HepG2 (cell line): ENCODE measurements around the gene FBXW12. TPM values are rescaled to one million over a fixed set of nuclear protein-coding genes. Genes with fewer than 3 reads are reported as not detected.

Experiments used
- HMG20A ChIP-seq: IDR thresholded peaks from 2 replicates; pipeline ENCODE4 v1.6.1; 2016; ENCODE audit warnings: borderline replicate concordance
- MXD4 ChIP-seq: IDR thresholded peaks from 2 replicates; pipeline ENCODE4 v1.6.1; 2016; ENCODE audit warnings: mild to moderate bottlenecking, missing biosample characterization, missing genetic modification reagents
- NFE2L2 ChIP-seq: fragments of 150-350 bp; IDR thresholded peaks from 2 replicates; pipeline ENCODE4 v1.6.1; 2014; ENCODE audit warnings: low read length
- NR1H2 ChIP-seq: sonication (generic); formaldehyde crosslinking; IDR thresholded peaks from 2 replicates; pipeline ENCODE4 v1.8.1; 2022; ENCODE audit warnings: low read depth, missing genetic modification reagents, borderline replicate concordance
- RNF2 ChIP-seq: fragments of 450-650 bp; conservative IDR thresholded peaks from 2 replicates; pipeline ENCODE4 v1.6.1; 2016; ENCODE audit warnings: low read depth
- SNRNP70 ChIP-seq: fragments of 200-400 bp; formaldehyde crosslinking; IDR thresholded peaks from 2 replicates; pipeline ENCODE4 v1.6.1; 2017; ENCODE audit warnings: mild to moderate bottlenecking, low read depth, low read length, moderate library complexity
- ZFP36L1 ChIP-seq: sonication (generic); formaldehyde crosslinking; IDR thresholded peaks from 2 replicates; pipeline ENCODE4 v1.8.0; 2022; ENCODE audit warnings: mild to moderate bottlenecking, missing genetic modification reagents, moderate library complexity
- ZMYM4 ChIP-seq: sonication (generic); formaldehyde crosslinking; IDR thresholded peaks from 2 replicates; pipeline ENCODE4 v1.8.1; 2023; ENCODE audit warnings: mild to moderate bottlenecking, missing genetic modification reagents
- ZNF263 ChIP-seq: sonication (generic); formaldehyde crosslinking; IDR thresholded peaks from 2 replicates; pipeline ENCODE4 v1.4.0; 2020; ENCODE audit warnings: missing genetic modification reagents
- ZNF292 ChIP-seq: sonication (generic); formaldehyde crosslinking; IDR thresholded peaks from 2 replicates; pipeline ENCODE4 v1.8.1; 2022; ENCODE audit warnings: mild to moderate bottlenecking, low read depth, missing genetic modification reagents, borderline replicate concordance
- ZNF468 ChIP-seq: sonication (generic); formaldehyde crosslinking; IDR thresholded peaks from 2 replicates; pipeline ENCODE4 v1.8.0; 2022; ENCODE audit warnings: mild to moderate bottlenecking, moderate library complexity, missing genetic modification reagents
- ZNF776 ChIP-seq: sonication (generic); formaldehyde crosslinking; IDR thresholded peaks from 2 replicates; pipeline ENCODE4 v1.4.0; 2020; ENCODE audit warnings: mild to moderate bottlenecking, missing genetic modification reagents
- polyA plus RNA-seq, 8 experiments: library from polyadenylated mRNA; depleted of rRNA in 3 of 8; stranded (reverse) in 7 of 8; unstranded in 1 of 8; fragments of >200 nt; fragmentation: Illumina TruSeq in 4 of 8; extraction: Trizol in 4 of 8; gene quantifications; 2 replicates each; pipeline versions ENCODE4 v1.2.1 to v1.2.3, GENCODE V29; 2011 to 2016; ENCODE audit warnings: low read depth in 4 of 8, missing spikeins in 1 of 8, mixed read lengths in 1 of 8; ENCODE audit not compliant: insufficient read depth in 1 of 8
- total RNA-seq, 5 experiments: library from RNA; depleted of rRNA; stranded (reverse); fragments of >200 nt; fragmentation: Illumina TruSeq; extraction: Trizol; gene quantifications; 2 replicates each; pipeline ENCODE4 v1.2.3, GENCODE V29; 2016; ENCODE audit warnings: low read depth in 1 of 5
- TF ChIP-seq, protein P1 (sequence below): sonication (generic); formaldehyde crosslinking; IDR thresholded peaks from 2 replicates; pipeline ENCODE4 v1.5.0; 2020; ENCODE audit warnings: missing genetic modification reagents
- TF ChIP-seq, protein P2 (sequence below): sonication (generic); formaldehyde crosslinking; IDR thresholded peaks from 2 replicates; pipeline ENCODE4 v1.8.0; 2022; ENCODE audit warnings: mild to moderate bottlenecking, missing genetic modification reagents, moderate library complexity
- TF ChIP-seq, protein P3 (sequence below): sonication (generic); formaldehyde crosslinking; IDR thresholded peaks from 2 replicates; pipeline ENCODE4 v1.4.0; 2020; ENCODE audit warnings: missing genetic modification reagents, borderline replicate concordance
- TF ChIP-seq, protein P4 (sequence below): sonication (generic); formaldehyde crosslinking; IDR thresholded peaks from 2 replicates; pipeline ENCODE4 v1.4.0; 2020; ENCODE audit warnings: missing genetic modification reagents, borderline replicate concordance

FBXW12 gene
- total and polyA plus RNA-seq, 2 of the 13 experiments (the other 11 are each of a cell fraction or from before 2014, with no cell fraction given): not detected

DNA sequence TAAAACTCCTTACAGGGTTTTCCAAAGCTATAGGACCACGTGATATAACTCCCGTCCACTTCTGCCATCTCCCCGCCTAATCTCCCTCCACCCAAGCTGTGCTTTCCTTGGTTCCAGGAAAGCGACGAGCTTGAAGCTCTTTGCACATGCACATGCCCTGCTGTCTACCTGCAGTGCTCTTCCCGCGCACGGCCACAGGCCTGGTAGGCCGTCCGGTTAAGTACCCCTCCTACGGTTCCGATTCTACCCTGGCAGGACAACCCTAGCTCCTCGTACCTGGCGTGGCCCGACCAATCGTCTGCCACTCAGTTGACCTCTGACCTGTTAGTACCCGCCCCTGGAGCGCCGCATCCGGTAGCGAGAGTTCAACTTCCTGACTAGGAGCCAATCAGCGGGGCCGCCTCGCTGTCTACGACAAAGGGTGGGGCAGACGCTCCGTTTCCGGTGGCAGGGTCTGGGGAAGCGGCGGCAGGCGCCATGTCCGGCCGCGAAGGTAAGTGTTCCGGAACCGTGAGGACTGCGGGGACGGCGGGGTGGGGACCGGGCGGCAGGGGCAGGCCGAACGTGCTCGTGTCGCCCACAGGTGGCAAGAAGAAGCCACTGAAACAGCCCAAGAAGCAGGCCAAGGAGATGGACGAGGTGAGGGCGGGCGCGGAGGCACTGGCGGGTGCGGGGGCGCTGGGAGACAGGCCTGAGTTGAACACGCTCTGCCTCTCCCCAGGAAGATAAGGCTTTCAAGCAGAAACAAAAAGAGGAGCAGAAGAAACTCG is 68.0 kb downstream of the FBXW12 start, which contains the start of the genes CCDC51 and TMA7 (continued):
- no peak; the same call in 1 of the 2 replicates for TF ChIP-seq ZNF263 (CRISPR knock-in tag)
- no peak for TF ChIP-seq NFE2L2
- TF ChIP-seq SNRNP70: no peak
- TF ChIP-seq NR1H2 (CRISPR knock-in tag): no peak
- TF ChIP-seq ZNF468 (CRISPR knock-in tag): no peak
- TF ChIP-seq RNF2: peak; percentile 82; the same call in 1 of the 2 replicates
- TF ChIP-seq HMG20A (CRISPR knock-in tag): no peak
- peak; percentile 88 for TF ChIP-seq ZMYM4 (CRISPR knock-in tag)
- peak; percentile 70 for TF ChIP-seq MXD4 (CRISPR knock-in tag)
- TF ChIP-seq, protein P1, sequence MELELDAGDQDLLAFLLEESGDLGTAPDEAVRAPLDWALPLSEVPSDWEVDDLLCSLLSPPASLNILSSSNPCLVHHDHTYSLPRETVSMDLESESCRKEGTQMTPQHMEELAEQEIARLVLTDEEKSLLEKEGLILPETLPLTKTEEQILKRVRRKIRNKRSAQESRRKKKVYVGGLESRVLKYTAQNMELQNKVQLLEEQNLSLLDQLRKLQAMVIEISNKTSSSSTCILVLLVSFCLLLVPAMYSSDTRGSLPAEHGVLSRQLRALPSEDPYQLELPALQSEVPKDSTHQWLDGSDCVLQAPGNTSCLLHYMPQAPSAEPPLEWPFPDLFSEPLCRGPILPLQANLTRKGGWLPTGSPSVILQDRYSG (CRISPR knock-in tag): no peak
- TF ChIP-seq, protein P2, sequence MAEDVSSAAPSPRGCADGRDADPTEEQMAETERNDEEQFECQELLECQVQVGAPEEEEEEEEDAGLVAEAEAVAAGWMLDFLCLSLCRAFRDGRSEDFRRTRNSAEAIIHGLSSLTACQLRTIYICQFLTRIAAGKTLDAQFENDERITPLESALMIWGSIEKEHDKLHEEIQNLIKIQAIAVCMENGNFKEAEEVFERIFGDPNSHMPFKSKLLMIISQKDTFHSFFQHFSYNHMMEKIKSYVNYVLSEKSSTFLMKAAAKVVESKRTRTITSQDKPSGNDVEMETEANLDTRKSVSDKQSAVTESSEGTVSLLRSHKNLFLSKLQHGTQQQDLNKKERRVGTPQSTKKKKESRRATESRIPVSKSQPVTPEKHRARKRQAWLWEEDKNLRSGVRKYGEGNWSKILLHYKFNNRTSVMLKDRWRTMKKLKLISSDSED (CRISPR knock-in tag): no peak
- TF ChIP-seq, protein P3, sequence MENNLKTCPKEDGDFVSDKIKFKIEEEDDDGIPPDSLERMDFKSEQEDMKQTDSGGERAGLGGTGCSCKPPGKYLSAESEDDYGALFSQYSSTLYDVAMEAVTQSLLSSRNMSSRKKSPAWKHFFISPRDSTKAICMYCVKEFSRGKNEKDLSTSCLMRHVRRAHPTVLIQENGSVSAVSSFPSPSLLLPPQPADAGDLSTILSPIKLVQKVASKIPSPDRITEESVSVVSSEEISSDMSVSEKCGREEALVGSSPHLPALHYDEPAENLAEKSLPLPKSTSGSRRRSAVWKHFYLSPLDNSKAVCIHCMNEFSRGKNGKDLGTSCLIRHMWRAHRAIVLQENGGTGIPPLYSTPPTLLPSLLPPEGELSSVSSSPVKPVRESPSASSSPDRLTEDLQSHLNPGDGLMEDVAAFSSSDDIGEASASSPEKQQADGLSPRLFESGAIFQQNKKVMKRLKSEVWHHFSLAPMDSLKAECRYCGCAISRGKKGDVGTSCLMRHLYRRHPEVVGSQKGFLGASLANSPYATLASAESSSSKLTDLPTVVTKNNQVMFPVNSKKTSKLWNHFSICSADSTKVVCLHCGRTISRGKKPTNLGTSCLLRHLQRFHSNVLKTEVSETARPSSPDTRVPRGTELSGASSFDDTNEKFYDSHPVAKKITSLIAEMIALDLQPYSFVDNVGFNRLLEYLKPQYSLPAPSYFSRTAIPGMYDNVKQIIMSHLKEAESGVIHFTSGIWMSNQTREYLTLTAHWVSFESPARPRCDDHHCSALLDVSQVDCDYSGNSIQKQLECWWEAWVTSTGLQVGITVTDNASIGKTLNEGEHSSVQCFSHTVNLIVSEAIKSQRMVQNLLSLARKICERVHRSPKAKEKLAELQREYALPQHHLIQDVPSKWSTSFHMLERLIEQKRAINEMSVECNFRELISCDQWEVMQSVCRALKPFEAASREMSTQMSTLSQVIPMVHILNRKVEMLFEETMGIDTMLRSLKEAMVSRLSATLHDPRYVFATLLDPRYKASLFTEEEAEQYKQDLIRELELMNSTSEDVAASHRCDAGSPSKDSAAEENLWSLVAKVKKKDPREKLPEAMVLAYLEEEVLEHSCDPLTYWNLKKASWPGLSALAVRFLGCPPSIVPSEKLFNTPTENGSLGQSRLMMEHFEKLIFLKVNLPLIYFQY (CRISPR knock-in tag): 0 out of 2 replicates have a peak, but pooled peaks have one; percentile 35
- TF ChIP-seq ZNF292: no peak
- TF ChIP-seq ZFP36L1 (CRISPR knock-in tag): peak; percentile 52; the same call in 1 of the 2 replicates
- TF ChIP-seq ZNF776 (CRISPR knock-in tag): peak; percentile 81
- TF ChIP-seq, protein P4, sequence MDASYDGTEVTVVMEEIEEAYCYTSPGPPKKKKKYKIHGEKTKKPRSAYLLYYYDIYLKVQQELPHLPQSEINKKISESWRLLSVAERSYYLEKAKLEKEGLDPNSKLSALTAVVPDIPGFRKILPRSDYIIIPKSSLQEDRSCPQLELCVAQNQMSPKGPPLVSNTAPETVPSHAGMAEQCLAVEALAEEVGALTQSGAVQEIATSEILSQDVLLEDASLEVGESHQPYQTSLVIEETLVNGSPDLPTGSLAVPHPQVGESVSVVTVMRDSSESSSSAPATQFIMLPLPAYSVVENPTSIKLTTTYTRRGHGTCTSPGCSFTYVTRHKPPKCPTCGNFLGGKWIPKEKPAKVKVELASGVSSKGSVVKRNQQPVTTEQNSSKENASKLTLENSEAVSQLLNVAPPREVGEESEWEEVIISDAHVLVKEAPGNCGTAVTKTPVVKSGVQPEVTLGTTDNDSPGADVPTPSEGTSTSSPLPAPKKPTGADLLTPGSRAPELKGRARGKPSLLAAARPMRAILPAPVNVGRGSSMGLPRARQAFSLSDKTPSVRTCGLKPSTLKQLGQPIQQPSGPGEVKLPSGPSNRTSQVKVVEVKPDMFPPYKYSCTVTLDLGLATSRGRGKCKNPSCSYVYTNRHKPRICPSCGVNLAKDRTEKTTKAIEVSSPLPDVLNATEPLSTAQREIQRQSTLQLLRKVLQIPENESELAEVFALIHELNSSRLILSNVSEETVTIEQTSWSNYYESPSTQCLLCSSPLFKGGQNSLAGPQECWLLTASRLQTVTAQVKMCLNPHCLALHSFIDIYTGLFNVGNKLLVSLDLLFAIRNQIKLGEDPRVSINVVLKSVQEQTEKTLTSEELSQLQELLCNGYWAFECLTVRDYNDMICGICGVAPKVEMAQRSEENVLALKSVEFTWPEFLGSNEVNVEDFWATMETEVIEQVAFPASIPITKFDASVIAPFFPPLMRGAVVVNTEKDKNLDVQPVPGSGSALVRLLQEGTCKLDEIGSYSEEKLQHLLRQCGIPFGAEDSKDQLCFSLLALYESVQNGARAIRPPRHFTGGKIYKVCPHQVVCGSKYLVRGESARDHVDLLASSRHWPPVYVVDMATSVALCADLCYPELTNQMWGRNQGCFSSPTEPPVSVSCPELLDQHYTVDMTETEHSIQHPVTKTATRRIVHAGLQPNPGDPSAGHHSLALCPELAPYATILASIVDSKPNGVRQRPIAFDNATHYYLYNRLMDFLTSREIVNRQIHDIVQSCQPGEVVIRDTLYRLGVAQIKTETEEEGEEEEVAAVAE (CRISPR knock-in tag): peak; percentile 89; the same call in 1 of the 2 replicates
